ENCODE data around the gene HAUS8.

HAUS8 gene

GRCh38 chr19:17098326-17098725 lies 23.1 kb upstream of the HAUS8 start:
- TF ChIP-seq EP300 (IDR thresholded peaks at IDR 0.05; ENCODE audit: borderline replicate concordance) = no peak

GRCh38 chr19:17097593-17098126 lies 22.4 kb upstream of the HAUS8 start:
- no peak for TF ChIP-seq YY1 (IDR thresholded peaks at IDR 0.05; ENCODE audit: low read depth)
- TF ChIP-seq TAF1 (IDR thresholded peaks at IDR 0.05; ENCODE audit: low read depth) = no peak
- TF ChIP-seq REST (IDR thresholded peaks at IDR 0.05; ENCODE audit: low read depth) = no peak
- TF ChIP-seq MAX (IDR thresholded peaks at IDR 0.05) = no peak
- no peak for TF ChIP-seq RAD21 (IDR thresholded peaks at IDR 0.05; ENCODE audit: low read depth)
- TF ChIP-seq CREB1 (IDR thresholded peaks at IDR 0.05; ENCODE audit: low read depth) = no peak
- no peak for TF ChIP-seq EP300 (IDR thresholded peaks at IDR 0.05; ENCODE audit: borderline replicate concordance)
- TF ChIP-seq CEBPB (IDR thresholded peaks at IDR 0.05) = no peak
- no peak for TF ChIP-seq FOXM1 (IDR thresholded peaks at IDR 0.05; ENCODE audit: borderline replicate concordance, low read depth)
- no peak for TF ChIP-seq USF1 (IDR thresholded peaks at IDR 0.05)
- TF ChIP-seq EGR1 (IDR thresholded peaks at IDR 0.05) = no peak
- no peak for TF ChIP-seq TEAD4 (IDR thresholded peaks at IDR 0.05)
- TF ChIP-seq ZBTB7A (IDR thresholded peaks at IDR 0.05; ENCODE audit: low read depth) = no peak
- TF ChIP-seq TCF12 (IDR thresholded peaks at IDR 0.05; ENCODE audit: low read depth) = no peak
- no peak for TF ChIP-seq NFIC (IDR thresholded peaks at IDR 0.05)

- TF ChIP-seq MAX (IDR thresholded peaks at IDR 0.05) = no peak
These were observed 20.1 kb upstream of the HAUS8 start for GRCh38 chr19:17095141-17095919.

- TF ChIP-seq REST (IDR thresholded peaks at IDR 0.05; ENCODE audit: low read depth) = no peak
- no peak for TF ChIP-seq TCF12 (IDR thresholded peaks at IDR 0.05; ENCODE audit: low read depth)
These were observed 17.4 kb upstream of the HAUS8 start for GRCh38 chr19:17092696-17093095.

GRCh38 chr19:17091758-17092333 lies 16.6 kb upstream of the HAUS8 start:
- TF ChIP-seq FOXM1 (IDR thresholded peaks at IDR 0.05; ENCODE audit: borderline replicate concordance, low read depth) (no peak), TEAD4 (IDR thresholded peaks at IDR 0.05) (no peak), TAF1 (IDR thresholded peaks at IDR 0.05; ENCODE audit: low read depth) (no peak), EGR1 (IDR thresholded peaks at IDR 0.05) (no peak), EP300 (IDR thresholded peaks at IDR 0.05; ENCODE audit: borderline replicate concordance) (no peak), TCF12 (IDR thresholded peaks at IDR 0.05; ENCODE audit: low read depth) (no peak), MAX (IDR thresholded peaks at IDR 0.05) (no peak), RAD21 (IDR thresholded peaks at IDR 0.05; ENCODE audit: low read depth) (no peak), ZBTB7A (IDR thresholded peaks at IDR 0.05; ENCODE audit: low read depth) (no peak), USF1 (IDR thresholded peaks at IDR 0.05) (no peak), NFIC (IDR thresholded peaks at IDR 0.05) (no peak), CREB1 (IDR thresholded peaks at IDR 0.05; ENCODE audit: low read depth) (no peak)

- no peak for TF ChIP-seq TEAD4 (IDR thresholded peaks at IDR 0.05)
These were observed 15.3 kb upstream of the HAUS8 start for GRCh38 chr19:17090583-17090982.

Measured in Ishikawa (cell line).